Right lobe of liver (tissue), 4 donors: ENCODE measurements around the gene ZNF384.

ENCODE experiments used
- CTCF ChIP-seq, 4 donors: fragments of 200-600 bp in 3 of 4; fragments of 450-650 bp in 1 of 4; IDR thresholded peaks; one replicate each; pipeline versions ENCODE4 v1.5.1 to v1.8.0; 2016 to 2022; ENCODE audit warnings: antibody characterized with exemption in 4 of 4, mild to moderate bottlenecking in 2 of 4
- POLR2A ChIP-seq: fragments of 450-650 bp; IDR thresholded peaks from one replicate; pipeline ENCODE4 v1.6.1; 2017; ENCODE audit warnings: antibody characterized with exemption, mild to moderate bottlenecking
- donor health status: DM: no; HTN: no; CAD: no.
- donor health status: DM: no; HTN: no; CAD: no.
- donor health status: DM: no; HTN: yes; CAD: no.

DNA sequence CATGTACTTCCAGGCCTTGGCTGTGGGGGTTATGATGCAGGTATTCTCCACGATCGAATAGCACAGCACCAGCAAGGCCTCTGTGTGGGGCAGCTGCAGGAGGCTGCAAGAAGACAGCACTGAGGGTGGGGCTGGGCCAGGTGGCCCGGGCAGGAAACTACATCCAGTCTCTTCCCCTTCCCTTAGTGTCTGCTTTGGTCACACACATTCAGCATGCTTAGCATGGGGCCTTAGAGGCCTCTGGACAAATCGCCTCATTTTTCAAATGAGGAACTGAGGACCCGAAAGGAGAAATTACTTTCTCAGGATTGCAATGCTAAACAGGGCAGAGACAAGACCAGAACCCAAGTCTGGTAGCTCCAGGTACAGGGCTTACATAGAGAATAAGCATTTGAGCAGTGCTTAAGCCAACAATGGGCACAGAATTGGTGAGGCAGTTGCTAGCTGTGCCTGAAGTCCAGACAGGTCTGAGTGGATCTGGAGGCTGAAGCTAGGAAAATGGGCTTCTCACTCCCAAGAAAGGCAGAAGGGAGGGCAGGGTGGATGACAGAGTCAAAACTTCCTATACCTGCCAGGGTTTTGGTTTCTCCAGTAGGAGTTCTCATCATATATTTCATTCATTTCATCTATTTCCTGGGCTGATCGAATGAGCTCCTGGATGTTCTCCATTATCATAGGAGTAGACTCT lies 45.5 kb downstream of the ZNF384 start:
- no peak for TF ChIP-seq CTCF (IDR thresholded peaks at IDR 0.05)
- no peak for TF ChIP-seq POLR2A
